Measurements from ENCODE around the gene PBX3. TPM values are rescaled to one million over a fixed set of nuclear protein-coding genes. Genes with fewer than 3 reads are reported as not detected.
A peak's percentile ranks its signal among the peaks of the same experiment; 100 is the strongest.

The PBX3 gene
- total and polyA plus RNA-seq, 2 of the 13 experiments (the other 11 are each of a cell fraction or from before 2014, with no cell fraction given), result 6.0 to 11.2 TPM

- Histone ChIP-seq H3K27me3 (ENCODE audit: control insufficient read depth in 1 of 2, insufficient read depth in 2 of 2, low read length in 2 of 2) (no peaks in the 10 kb centered on the region), H3K9ac (ENCODE audit: insufficient read depth, low read depth, low read length) (no peak overlapping the region), H2AFZ (ENCODE audit: low read length) (no peak overlapping the region), H3K27ac (ENCODE audit: extremely low read length, insufficient read depth, low read length) (no peak overlapping the region), H3K4me3 (replicated peaks in 1 of 3; ENCODE audit: insufficient read depth in 1 of 3, low read depth in 2 of 3, low read length in 3 of 3) (no peak overlapping the region), H3K36me3 (replicated peaks in 1 of 2; ENCODE audit: control insufficient read depth in 1 of 2, insufficient read depth in 2 of 2, low read length in 2 of 2) (no peaks in the 10 kb centered on the region), H3K9me3 (ENCODE audit: low read length) (no peaks in the 10 kb centered on the region), H3K4me1 (ENCODE audit: insufficient read depth, low read length) (peaks cover 34% of the 10 kb centered on the region), H4K20me1 (ENCODE audit: insufficient read depth, low read length) (no peaks in the 10 kb centered on the region), H3K4me2 (ENCODE audit: low read depth, low read length) (no peak overlapping the region), H3K79me2 (ENCODE audit: insufficient read depth, low read length) (no peaks in the 10 kb centered on the region)
- ChIA-PET CTCF (ENCODE audit: low intra/inter-chr PET ratio, low total read pairs) (no interaction called here), POLR2A (no interaction called here)
- intact Hi-C loops (cut with micrococcal nuclease; ENCODE audit: unreplicated experiment) (no loop called here), in situ Hi-C loops (cut with HindIII; ENCODE audit: extremely low pct_ligation_motif_present, low pct_unique_long_range_greater_than_20kb) (no loop called here)
- DNase-seq (ENCODE audit: low spot score) (no peak), FAIRE-seq (no peak), ATAC-seq (no peak)
- WGBS (ENCODE audit: low lambda C conversion rate), result 94% methylated on average over 4 of the region's 4 CpGs
- TF ChIP-seq, protein P1, sequence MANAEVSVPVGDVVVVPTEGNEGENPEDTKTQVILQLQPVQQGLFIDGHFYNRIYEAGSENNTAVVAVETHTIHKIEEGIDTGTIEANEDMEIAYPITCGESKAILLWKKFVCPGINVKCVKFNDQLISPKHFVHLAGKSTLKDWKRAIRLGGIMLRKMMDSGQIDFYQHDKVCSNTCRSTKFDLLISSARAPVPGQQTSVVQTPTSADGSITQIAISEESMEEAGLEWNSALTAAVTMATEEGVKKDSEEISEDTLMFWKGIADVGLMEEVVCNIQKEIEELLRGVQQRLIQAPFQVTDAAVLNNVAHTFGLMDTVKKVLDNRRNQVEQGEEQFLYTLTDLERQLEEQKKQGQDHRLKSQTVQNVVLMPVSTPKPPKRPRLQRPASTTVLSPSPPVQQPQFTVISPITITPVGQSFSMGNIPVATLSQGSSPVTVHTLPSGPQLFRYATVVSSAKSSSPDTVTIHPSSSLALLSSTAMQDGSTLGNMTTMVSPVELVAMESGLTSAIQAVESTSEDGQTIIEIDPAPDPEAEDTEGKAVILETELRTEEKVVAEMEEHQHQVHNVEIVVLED (CRISPR knock-in tag; IDR thresholded peaks at IDR 0.05; ENCODE audit: borderline replicate concordance), result no peak
- TF ChIP-seq ZBTB8A (CRISPR knock-in tag; IDR thresholded peaks at IDR 0.05; ENCODE audit: borderline replicate concordance, low read depth), result no peak
- no peak for TF ChIP-seq IRF1 (CRISPR knock-in tag; IDR thresholded peaks at IDR 0.05; ENCODE audit: low read depth)
- no peak for TF ChIP-seq NR1H2 (CRISPR knock-in tag; IDR thresholded peaks at IDR 0.05; ENCODE audit: borderline replicate concordance, low read depth)
- no peak for TF ChIP-seq ATF1 (CRISPR knock-in tag; IDR thresholded peaks at IDR 0.05)
- BruUV-seq (replicated peaks), result no TSS peak
Observed at GRCh38 chr9:125795970-125796596, 48.9 kb downstream of the PBX3 start.

DNA sequence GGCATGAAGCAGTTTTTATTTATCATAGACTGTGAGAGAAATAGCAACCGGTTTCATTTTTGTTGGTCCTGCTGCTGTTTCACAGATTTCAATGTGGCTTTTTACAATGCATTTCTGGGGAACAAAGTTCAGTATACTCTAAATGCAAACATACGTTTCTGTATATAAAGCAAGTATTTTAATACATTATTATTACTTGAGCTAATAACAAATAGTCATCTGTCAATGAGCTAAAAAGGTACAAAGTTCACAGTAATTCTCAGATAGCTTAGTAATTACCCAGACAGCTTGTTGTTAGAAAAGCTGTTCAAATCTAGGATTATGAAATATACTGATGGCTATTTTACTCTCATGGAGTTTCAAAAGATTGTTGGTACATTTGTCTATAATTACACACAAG is 50.8 kb downstream of the PBX3 start:
- in situ Hi-C loops (cut with HindIII; ENCODE audit: extremely low pct_ligation_motif_present, low pct_unique_long_range_greater_than_20kb) (no loop called here), intact Hi-C loops (cut with micrococcal nuclease; ENCODE audit: unreplicated experiment) (no loop called here)
- ChIA-PET CTCF (ENCODE audit: low intra/inter-chr PET ratio, low total read pairs) (no interaction called here), POLR2A (no interaction called here)
- H3K9ac ChIP-seq (ENCODE audit: insufficient read depth, low read depth, low read length), result no peak overlapping the region
- BruUV-seq (replicated peaks), result no TSS peak
- no peaks in the 10 kb centered on the region for H3K36me3 ChIP-seq (replicated peaks in 1 of 2; ENCODE audit: control insufficient read depth in 1 of 2, insufficient read depth in 2 of 2, low read length in 2 of 2)
- H2AFZ ChIP-seq (ENCODE audit: low read length), result no peak overlapping the region
- WGBS (ENCODE audit: low lambda C conversion rate), result 25% methylated on average over 2 of the region's 2 CpGs
- no peak overlapping the region for H3K4me3 ChIP-seq (replicated peaks in 1 of 3; ENCODE audit: insufficient read depth in 1 of 3, low read depth in 2 of 3, low read length in 3 of 3)
- peak; percentile 39 for DNase-seq (ENCODE audit: low spot score)
- no peaks in the 10 kb centered on the region for H3K27me3 ChIP-seq (ENCODE audit: control insufficient read depth in 1 of 2, insufficient read depth in 2 of 2, low read length in 2 of 2)
- no peak for ATAC-seq
- H3K27ac ChIP-seq (ENCODE audit: extremely low read length, insufficient read depth, low read length), result no peak overlapping the region
- peak; percentile 10; the same call in 1 of the 2 replicates for TF ChIP-seq ARID3A (IDR thresholded peaks at IDR 0.05; ENCODE audit: low read depth, low read length)
- TF ChIP-seq SMAD1 (CRISPR knock-in tag; IDR thresholded peaks at IDR 0.05; ENCODE audit: borderline replicate concordance, low read depth), result no peak
- FAIRE-seq, result no peak
- H3K4me1 ChIP-seq (ENCODE audit: insufficient read depth, low read length), result peaks cover 34% of the 10 kb centered on the region
- H3K79me2 ChIP-seq (ENCODE audit: insufficient read depth, low read length), result no peaks in the 10 kb centered on the region
- H4K20me1 ChIP-seq (ENCODE audit: insufficient read depth, low read length), result no peaks in the 10 kb centered on the region
- no peaks in the 10 kb centered on the region for H3K9me3 ChIP-seq (ENCODE audit: low read length)
- peak overlapping the region; percentile 25; the same call in 1 of the 2 replicates for H3K4me2 ChIP-seq (ENCODE audit: low read depth, low read length)

All from HepG2 (cell line).